H9 (cell line): ENCODE data around the gene DDA1. TPM values are rescaled to one million over a fixed set of nuclear protein-coding genes. Genes with fewer than 3 reads are reported as not detected.

ENCODE experiments used
- DNase-seq: peaks from one replicate; pipeline ENCODE4 v3.0.0-alpha.2; 2017
- H2AFZ ChIP-seq: one replicate; pipeline ENCODE4 v1.6.1; 2013; ENCODE audit warnings: mild to moderate bottlenecking, low read length, control low read depth, moderate library complexity
- H2AK5ac ChIP-seq: 2 replicates; pipeline ENCODE4 v1.6.1; 2013; ENCODE audit warnings: low read length, control low read depth, mixed read lengths; ENCODE audit not compliant: insufficient read length
- H2BK120ac ChIP-seq: one replicate; pipeline ENCODE4 v1.6.1; 2013; ENCODE audit warnings: low read depth, mild to moderate bottlenecking, low read length, control low read depth, inconsistent platforms; ENCODE audit not compliant: poor library complexity, severe bottlenecking
- H2BK12ac ChIP-seq: 2 replicates; pipeline ENCODE4 v1.6.1; 2013; ENCODE audit warnings: low read length, control low read depth, mixed read lengths, low read depth; ENCODE audit not compliant: insufficient read length
- H2BK15ac ChIP-seq: 2 replicates; pipeline ENCODE4 v1.6.1; 2013; ENCODE audit warnings: low read depth, low read length, control low read depth
- H2BK20ac ChIP-seq: one replicate; pipeline ENCODE4 v1.6.1; 2013; ENCODE audit warnings: low read depth, mild to moderate bottlenecking, low read length, control low read depth, inconsistent platforms; ENCODE audit not compliant: poor library complexity, severe bottlenecking
- H2BK5ac ChIP-seq: 2 replicates; pipeline ENCODE4 v1.6.1; 2013; ENCODE audit warnings: low read length, control low read depth, mixed read lengths; ENCODE audit not compliant: insufficient read length
- H3K14ac ChIP-seq: 2 replicates; pipeline ENCODE4 v1.6.1; 2013; ENCODE audit warnings: low read length, control low read depth; ENCODE audit not compliant: insufficient read depth
- H3K18ac ChIP-seq: 2 replicates; pipeline ENCODE4 v1.6.1; 2013; ENCODE audit warnings: low read depth, mild to moderate bottlenecking, mixed read lengths, low read length, control low read depth; ENCODE audit not compliant: insufficient read length
- H3K23ac ChIP-seq: 2 replicates; pipeline ENCODE4 v1.6.1; 2013; ENCODE audit warnings: low read length, control low read depth, mixed read lengths, low read depth; ENCODE audit not compliant: insufficient read length
- H3K23me2 ChIP-seq: 2 replicates; pipeline ENCODE4 v1.6.1; 2013; ENCODE audit warnings: low read depth, mild to moderate bottlenecking, mixed read lengths, low read length, control low read depth; ENCODE audit not compliant: insufficient read length, poor library complexity, severe bottlenecking
- H3K27ac ChIP-seq: 2 replicates; pipeline ENCODE4 v1.5.1; 2013; ENCODE audit warnings: low read length, control low read depth, mixed read lengths, low read depth; ENCODE audit not compliant: insufficient read length
- H3K27me3 ChIP-seq: 2 replicates; pipeline ENCODE4 v1.6.1; 2013; ENCODE audit warnings: low read length, control low read depth, inconsistent platforms; ENCODE audit not compliant: insufficient read depth
- H3K4ac ChIP-seq: 2 replicates; pipeline ENCODE4 v1.6.1; 2013; ENCODE audit warnings: low read depth, mild to moderate bottlenecking, control low read depth, inconsistent platforms, low read length, moderate library complexity
- H3K4me1 ChIP-seq: 2 replicates; pipeline ENCODE4 v1.6.1; 2013; ENCODE audit warnings: low read length, control low read depth, inconsistent platforms; ENCODE audit not compliant: insufficient read depth
- H3K4me2 ChIP-seq: 2 replicates; pipeline ENCODE4 v1.6.1; 2013; ENCODE audit warnings: low read length, control low read depth, mixed read lengths; ENCODE audit not compliant: insufficient read length, insufficient read depth
- H3K56ac ChIP-seq: 2 replicates; pipeline ENCODE4 v1.6.1; 2013; ENCODE audit warnings: low read depth, mild to moderate bottlenecking, mixed read lengths, low read length, control low read depth; ENCODE audit not compliant: insufficient read length
- H3K79me1 ChIP-seq: 2 replicates; pipeline ENCODE4 v1.6.1; 2013; ENCODE audit warnings: low read depth, mild to moderate bottlenecking, moderate library complexity, low read length, control low read depth, inconsistent platforms; ENCODE audit not compliant: insufficient read depth, poor library complexity, severe bottlenecking
- H3K79me2 ChIP-seq: 2 replicates; pipeline ENCODE4 v1.6.1; 2013; ENCODE audit warnings: low read length, control low read depth, inconsistent platforms; ENCODE audit not compliant: insufficient read depth
- H3K9ac ChIP-seq: 2 replicates; pipeline ENCODE4 v1.6.1; 2013; ENCODE audit warnings: low read length, control low read depth, mixed read lengths; ENCODE audit not compliant: insufficient read length; ENCODE audit errors: extremely low read depth
- H3K9me3 ChIP-seq: one replicate; pipeline ENCODE4 v1.6.1; 2013; ENCODE audit warnings: low read depth, low read length, inconsistent platforms; ENCODE audit not compliant: control insufficient read depth
- H3T11ph ChIP-seq: one replicate; pipeline ENCODE4 v1.6.1; 2013; ENCODE audit warnings: mild to moderate bottlenecking, low read length, control low read depth, inconsistent platforms
- H4K20me1 ChIP-seq: one replicate; pipeline ENCODE4 v1.6.1; 2013; ENCODE audit not compliant: control insufficient read depth, insufficient read length, insufficient read depth
- H4K5ac ChIP-seq: 2 replicates; pipeline ENCODE4 v1.6.1; 2013; ENCODE audit warnings: low read depth, mild to moderate bottlenecking, mixed read lengths, low read length, control low read depth; ENCODE audit not compliant: insufficient read length
- H4K8ac ChIP-seq: replicated peaks from 2 replicates; pipeline ENCODE4 v1.6.1; 2013; ENCODE audit warnings: low read length, control low read depth, mixed read lengths, low read depth; ENCODE audit not compliant: insufficient read length
- H4K91ac ChIP-seq: 2 replicates; pipeline ENCODE4 v1.6.1; 2013; ENCODE audit warnings: low read depth, mild to moderate bottlenecking, moderate library complexity, mixed read lengths, low read length, control low read depth; ENCODE audit not compliant: insufficient read length
- H3K27ac Mint-ChIP-seq, 3 experiments: 2 replicates in 2 of 3; 3 replicates in 1 of 3; pipeline ENCODE4 v1.8.0; 2020 to 2021; ENCODE audit warnings: mixed read lengths in 3 of 3, mild to moderate bottlenecking in 1 of 3, moderate library complexity in 1 of 3
- H3K27me3 Mint-ChIP-seq: 2 replicates; pipeline ENCODE4 v1.8.0; 2021; ENCODE audit warnings: low read depth, mild to moderate bottlenecking, moderate library complexity, mixed read lengths
- H3K36me3 Mint-ChIP-seq, 3 experiments: 2 replicates in 2 of 3; 3 replicates in 1 of 3; pipeline ENCODE4 v1.8.0; 2020 to 2021; ENCODE audit warnings: low read depth in 3 of 3, mixed read lengths in 3 of 3; ENCODE audit not compliant: insufficient read depth in 1 of 3
- H3K4me1 Mint-ChIP-seq, 2 experiments: 2 replicates each; pipeline ENCODE4 v1.8.0; 2020; ENCODE audit warnings: mixed read lengths in 2 of 2
- H3K4me3 Mint-ChIP-seq, 2 experiments: 2 replicates in 1 of 2; 3 replicates in 1 of 2; pipeline ENCODE4 v1.8.0; 2020 to 2021; ENCODE audit warnings: mild to moderate bottlenecking in 2 of 2, mixed read lengths in 2 of 2, moderate library complexity in 1 of 2
- H3K9me3 Mint-ChIP-seq, 2 experiments: 2 replicates in 1 of 2; 3 replicates in 1 of 2; pipeline ENCODE4 v1.8.0; 2020; ENCODE audit warnings: mild to moderate bottlenecking in 2 of 2, mixed read lengths in 2 of 2, moderate library complexity in 1 of 2
- WGBS: extraction: QIAGEN DNeasy Blood & Tissue Kit; methylation state at CpG from one replicate; pipeline ENCODE4 v1.1.7; 2013; ENCODE audit warnings: missing lambda C conversion rate, low lambda C conversion rate, mixed read lengths; ENCODE audit not compliant: insufficient read length; ENCODE audit errors: extremely low coverage; 5-methylcytosine and 5-hydroxymethylcytosine counted together
- total RNA-seq: library from RNA; stranded (reverse); gene quantifications from 2 replicates; pipeline ENCODE4 v1.2.1, GENCODE V29; 2021
- TF ChIP-seq, protein P1 (sequence below): fragments of 200-600 bp; sonication (generic); conservative IDR thresholded peaks from 3 replicates; pipeline ENCODE4 v1.8.0; 2021; ENCODE audit warnings: antibody characterized with exemption, mild to moderate bottlenecking

DDA1 gene
- total RNA-seq, 1 experiment from 2014 or later, result 45.7 TPM

GRCh38 chr19:17323300-17323963 is 14.1 kb downstream of the DDA1 start:
- Mint-ChIP-seq H3K36me3 (peaks cover 12 to 49% (median 28%) of the 10 kb centered on the region in 3 experiments), H3K9me3 (no peaks in the 10 kb centered on the region), H3K4me3 (no peak overlapping the region), H3K27ac (peak overlapping the region in 2 of 3 experiments; percentile 52 to 80; a peak in 2 of 7 replicates), H3K4me1 (peaks cover 6 to 16% of the 10 kb centered on the region in 2 experiments), H3K27me3 (peaks cover 2% of the 10 kb centered on the region; the same call in 1 of the 2 replicates)
- Histone ChIP-seq H3K4me1 (no peaks in the 10 kb centered on the region), H4K91ac (no peak overlapping the region), H3T11ph (no peak overlapping the region), H3K27ac (no peak overlapping the region), H2AFZ (no peak overlapping the region), H3K79me2 (no peaks in the 10 kb centered on the region), H3K9ac (no peak overlapping the region), H2BK12ac (no peak overlapping the region), H3K4me2 (no peak overlapping the region), H2AK5ac (no peak overlapping the region), H2BK120ac (no peak overlapping the region), H3K4ac (no peak overlapping the region), H3K27me3 (no peaks in the 10 kb centered on the region), H3K18ac (no peak overlapping the region), H2BK5ac (no peak overlapping the region), H4K20me1 (no peaks in the 10 kb centered on the region), H3K14ac (no peak overlapping the region), H4K8ac (no peak overlapping the region), H3K79me1 (no peaks in the 10 kb centered on the region), H3K56ac (no peak overlapping the region), H2BK15ac (no peak overlapping the region), H3K23me2 (peaks cover 5% of the 10 kb centered on the region), H4K5ac (no peak overlapping the region), H3K23ac (no peak overlapping the region), H3K9me3 (no peaks in the 10 kb centered on the region), H2BK20ac (no peak overlapping the region)
- no peak for DNase-seq
- TF ChIP-seq, protein P1, sequence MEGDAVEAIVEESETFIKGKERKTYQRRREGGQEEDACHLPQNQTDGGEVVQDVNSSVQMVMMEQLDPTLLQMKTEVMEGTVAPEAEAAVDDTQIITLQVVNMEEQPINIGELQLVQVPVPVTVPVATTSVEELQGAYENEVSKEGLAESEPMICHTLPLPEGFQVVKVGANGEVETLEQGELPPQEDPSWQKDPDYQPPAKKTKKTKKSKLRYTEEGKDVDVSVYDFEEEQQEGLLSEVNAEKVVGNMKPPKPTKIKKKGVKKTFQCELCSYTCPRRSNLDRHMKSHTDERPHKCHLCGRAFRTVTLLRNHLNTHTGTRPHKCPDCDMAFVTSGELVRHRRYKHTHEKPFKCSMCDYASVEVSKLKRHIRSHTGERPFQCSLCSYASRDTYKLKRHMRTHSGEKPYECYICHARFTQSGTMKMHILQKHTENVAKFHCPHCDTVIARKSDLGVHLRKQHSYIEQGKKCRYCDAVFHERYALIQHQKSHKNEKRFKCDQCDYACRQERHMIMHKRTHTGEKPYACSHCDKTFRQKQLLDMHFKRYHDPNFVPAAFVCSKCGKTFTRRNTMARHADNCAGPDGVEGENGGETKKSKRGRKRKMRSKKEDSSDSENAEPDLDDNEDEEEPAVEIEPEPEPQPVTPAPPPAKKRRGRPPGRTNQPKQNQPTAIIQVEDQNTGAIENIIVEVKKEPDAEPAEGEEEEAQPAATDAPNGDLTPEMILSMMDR, result no peak
- no CpG with 5 or more reads among the region's 56 CpGs for WGBS
